ENCODE results near the gene LYRM4.

Gene LYRM4

DNA sequence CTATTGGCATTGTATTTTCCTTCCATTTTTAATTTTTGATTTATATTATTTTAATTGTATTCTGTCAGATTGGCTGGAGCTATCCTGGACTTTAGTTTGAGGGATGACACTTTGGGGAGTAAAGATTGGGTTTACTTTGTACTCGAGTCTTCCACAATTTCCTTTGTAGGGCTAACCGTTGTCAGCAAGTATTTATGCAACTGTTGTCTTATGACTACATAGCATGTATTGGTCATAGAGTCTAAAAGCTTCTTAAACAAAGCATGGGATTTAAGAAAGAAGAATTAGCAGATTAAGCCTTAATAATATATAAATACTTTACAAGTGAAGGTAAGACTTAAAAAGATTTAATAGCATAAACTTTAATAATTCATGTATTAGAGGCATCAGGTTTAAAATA is 20.2 kb upstream of the LYRM4 start:
- no peak overlapping the region for H3K27ac ChIP-seq (ENCODE audit: low read depth, low read length)
- H3K9ac ChIP-seq (ENCODE audit: low read length): no peak overlapping the region

GRCh38 chr6:5279891-5280338 is 19.2 kb upstream of the LYRM4 start:
- H3K79me1 ChIP-seq (ENCODE audit: low read length): no peaks in the 10 kb centered on the region
- H3K9me3 ChIP-seq (ENCODE audit: insufficient read depth, low read depth, low read length): no peaks in the 10 kb centered on the region
- WGBS (ENCODE audit: extremely low coverage, insufficient coverage, insufficient read length): no CpG with 5 or more reads among the region's 2 CpGs
- no peaks in the 10 kb centered on the region for H3K4me1 ChIP-seq (ENCODE audit: control insufficient read depth in 1 of 2, insufficient read depth in 2 of 2, low read length in 2 of 2)
- no peak for DNase-seq
- no peak overlapping the region for H3K4me3 ChIP-seq (ENCODE audit: low read depth, low read length)
- H2BK12ac ChIP-seq (ENCODE audit: low read length): no peak overlapping the region
- no peak overlapping the region for H2AK5ac ChIP-seq (ENCODE audit: low read length)
- no peak overlapping the region for H3K14ac ChIP-seq (ENCODE audit: low read length)
- H4K12ac ChIP-seq (ENCODE audit: low read depth, low read length): no peak overlapping the region
- no peak overlapping the region for H4K8ac ChIP-seq (ENCODE audit: low read depth, low read length)
- H3K36me3 ChIP-seq (ENCODE audit: control insufficient read depth in 1 of 2, insufficient read depth in 2 of 2, low read length in 2 of 2): no peaks in the 10 kb centered on the region
- H3K4me2 ChIP-seq (ENCODE audit: low read length): no peak overlapping the region
- H2BK120ac ChIP-seq (ENCODE audit: insufficient read depth, low read length, poor library complexity): no peak overlapping the region
- H3K18ac ChIP-seq (ENCODE audit: low read length): no peak overlapping the region
- H4K91ac ChIP-seq (ENCODE audit: low read depth, low read length): no peak overlapping the region
- no peak overlapping the region for H3K4ac ChIP-seq (ENCODE audit: low read depth, low read length)
- H2BK5ac ChIP-seq (ENCODE audit: low read depth, low read length, poor library complexity): no peak overlapping the region
- no peak overlapping the region for H2AFZ ChIP-seq (ENCODE audit: insufficient read depth, low read length, poor library complexity)
- H3K9ac ChIP-seq (ENCODE audit: low read length): no peak overlapping the region
- H3K23ac ChIP-seq (ENCODE audit: low read length): no peak overlapping the region
- H3K27me3 ChIP-seq (ENCODE audit: insufficient read depth, low read length): no peaks in the 10 kb centered on the region
- H3K27ac ChIP-seq (ENCODE audit: low read depth, low read length): no peak overlapping the region
- H3K79me2 ChIP-seq (ENCODE audit: control insufficient read depth, insufficient read depth, low read length, poor library complexity): no peaks in the 10 kb centered on the region

More for the DNA sequence above, 20.2 kb upstream of the LYRM4 start:
- WGBS (ENCODE audit: extremely low coverage, insufficient coverage, insufficient read length): no CpG with 5 or more reads among the region's 2 CpGs
- H4K91ac ChIP-seq (ENCODE audit: low read depth, low read length): no peak overlapping the region
- no peak overlapping the region for H3K4me2 ChIP-seq (ENCODE audit: low read length)
- no peaks in the 10 kb centered on the region for H3K9me3 ChIP-seq (ENCODE audit: insufficient read depth, low read depth, low read length)
- no peak overlapping the region for H3K23ac ChIP-seq (ENCODE audit: low read length)
- no peak overlapping the region for H3K14ac ChIP-seq (ENCODE audit: low read length)
- H3K4me1 ChIP-seq (ENCODE audit: control insufficient read depth in 1 of 2, insufficient read depth in 2 of 2, low read length in 2 of 2): peaks cover 0 to 4% of the 10 kb centered on the region in 2 experiments
- H2AFZ ChIP-seq (ENCODE audit: insufficient read depth, low read length, poor library complexity): no peak overlapping the region
- no peak overlapping the region for H4K8ac ChIP-seq (ENCODE audit: low read depth, low read length)
- H3K27me3 ChIP-seq (ENCODE audit: insufficient read depth, low read length): no peaks in the 10 kb centered on the region
- no peak overlapping the region for H2BK5ac ChIP-seq (ENCODE audit: low read depth, low read length, poor library complexity)
- H3K18ac ChIP-seq (ENCODE audit: low read length): no peak overlapping the region
- H2AK5ac ChIP-seq (ENCODE audit: low read length): no peak overlapping the region
- H2BK120ac ChIP-seq (ENCODE audit: insufficient read depth, low read length, poor library complexity): no peak overlapping the region
- no peaks in the 10 kb centered on the region for H3K79me2 ChIP-seq (ENCODE audit: control insufficient read depth, insufficient read depth, low read length, poor library complexity)
- no peak for DNase-seq
- H3K79me1 ChIP-seq (ENCODE audit: low read length): no peaks in the 10 kb centered on the region
- H4K12ac ChIP-seq (ENCODE audit: low read depth, low read length): no peak overlapping the region
- no peak overlapping the region for H3K4me3 ChIP-seq (ENCODE audit: low read depth, low read length)
- H3K36me3 ChIP-seq (ENCODE audit: control insufficient read depth in 1 of 2, insufficient read depth in 2 of 2, low read length in 2 of 2): no peaks in the 10 kb centered on the region
- H2BK12ac ChIP-seq (ENCODE audit: low read length): no peak overlapping the region
- no peak overlapping the region for H3K4ac ChIP-seq (ENCODE audit: low read depth, low read length)

DNA sequence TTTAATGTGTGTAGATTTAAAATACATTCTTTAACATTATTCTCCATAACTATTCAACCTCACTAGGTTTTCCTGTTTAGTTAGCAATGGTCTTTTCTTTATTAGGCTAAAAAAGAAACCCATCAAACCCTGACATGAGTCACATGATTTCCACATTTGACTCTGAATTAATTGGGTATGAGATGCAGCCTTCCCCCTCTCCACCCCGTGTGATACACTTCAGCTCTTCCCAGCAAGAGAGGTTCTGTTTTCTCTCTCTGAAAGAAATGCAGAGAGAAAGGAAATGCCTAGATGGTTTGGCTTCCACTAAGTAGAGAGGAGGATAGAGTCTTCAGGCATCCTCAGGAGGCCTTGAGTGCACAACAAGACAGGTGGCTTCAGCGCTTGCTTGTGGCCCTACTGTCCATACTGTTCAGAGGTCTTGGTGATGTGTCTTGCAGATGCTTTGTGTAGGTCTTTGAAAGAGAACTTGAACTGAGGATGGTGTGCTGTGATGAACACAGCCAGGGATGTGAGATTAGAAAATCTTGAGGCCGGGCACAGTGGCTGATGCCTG is 17.9 kb upstream of the LYRM4 start:
- Histone ChIP-seq H2BK5ac (ENCODE audit: low read depth, low read length, poor library complexity) (no peak overlapping the region), H3K4me1 (ENCODE audit: control insufficient read depth in 1 of 2, insufficient read depth in 2 of 2, low read length in 2 of 2) (peaks cover 0 to 4% of the 10 kb centered on the region in 2 experiments), H4K12ac (ENCODE audit: low read depth, low read length) (no peak overlapping the region), H3K9me3 (ENCODE audit: insufficient read depth, low read depth, low read length) (no peaks in the 10 kb centered on the region), H3K36me3 (ENCODE audit: control insufficient read depth in 1 of 2, insufficient read depth in 2 of 2, low read length in 2 of 2) (no peaks in the 10 kb centered on the region), H3K4me3 (ENCODE audit: low read depth, low read length) (no peak overlapping the region), H2AK5ac (ENCODE audit: low read length) (no peak overlapping the region), H3K14ac (ENCODE audit: low read length) (no peak overlapping the region), H2AFZ (ENCODE audit: insufficient read depth, low read length, poor library complexity) (no peak overlapping the region), H3K18ac (ENCODE audit: low read length) (no peak overlapping the region), H3K4ac (ENCODE audit: low read depth, low read length) (no peak overlapping the region), H4K91ac (ENCODE audit: low read depth, low read length) (no peak overlapping the region), H3K4me2 (ENCODE audit: low read length) (no peak overlapping the region), H3K79me2 (ENCODE audit: control insufficient read depth, insufficient read depth, low read length, poor library complexity) (no peaks in the 10 kb centered on the region), H3K79me1 (ENCODE audit: low read length) (no peaks in the 10 kb centered on the region), H2BK12ac (ENCODE audit: low read length) (no peak overlapping the region), H3K27ac (ENCODE audit: low read depth, low read length) (no peak overlapping the region), H2BK120ac (ENCODE audit: insufficient read depth, low read length, poor library complexity) (no peak overlapping the region), H3K23ac (ENCODE audit: low read length) (no peak overlapping the region), H4K8ac (ENCODE audit: low read depth, low read length) (no peak overlapping the region), H3K27me3 (ENCODE audit: insufficient read depth, low read length) (no peaks in the 10 kb centered on the region), H3K9ac (ENCODE audit: low read length) (no peak overlapping the region)
- no peak for DNase-seq
- no CpG with 5 or more reads among the region's 3 CpGs for WGBS (ENCODE audit: extremely low coverage, insufficient coverage, insufficient read length)

DNA sequence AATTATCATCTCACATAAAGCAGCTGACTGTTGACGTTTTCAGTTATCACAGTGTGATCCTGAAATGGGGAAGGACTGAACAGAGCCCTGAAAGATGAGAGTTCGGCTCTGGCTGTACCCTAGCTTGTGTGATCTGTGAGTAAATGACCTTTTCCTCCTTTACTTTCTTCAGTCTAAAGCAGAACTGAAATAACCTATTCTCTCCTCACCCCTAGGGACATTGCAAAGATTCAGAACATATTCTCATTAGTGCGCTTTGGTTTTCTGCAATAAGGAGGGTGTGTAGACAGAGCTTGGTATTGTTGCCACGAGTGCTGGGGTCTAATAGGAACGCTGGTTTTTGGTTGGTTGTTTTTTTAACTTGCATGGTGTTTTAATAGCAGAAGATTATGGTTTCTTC is 17.3 kb upstream of the LYRM4 start:
- DNase-seq: no peak
- WGBS (ENCODE audit: extremely low coverage, insufficient coverage, insufficient read length): no CpG with 5 or more reads among the region's 5 CpGs
- H4K12ac ChIP-seq (ENCODE audit: low read depth, low read length): no peak overlapping the region
- no peak overlapping the region for H2AK5ac ChIP-seq (ENCODE audit: low read length)
- H3K79me1 ChIP-seq (ENCODE audit: low read length): no peaks in the 10 kb centered on the region
- no peak overlapping the region for H4K8ac ChIP-seq (ENCODE audit: low read depth, low read length)
- no peak overlapping the region for H2BK120ac ChIP-seq (ENCODE audit: insufficient read depth, low read length, poor library complexity)
- no peak overlapping the region for H4K91ac ChIP-seq (ENCODE audit: low read depth, low read length)
- H3K79me2 ChIP-seq (ENCODE audit: control insufficient read depth, insufficient read depth, low read length, poor library complexity): no peaks in the 10 kb centered on the region
- no peaks in the 10 kb centered on the region for H3K9me3 ChIP-seq (ENCODE audit: insufficient read depth, low read depth, low read length)
- H2BK5ac ChIP-seq (ENCODE audit: low read depth, low read length, poor library complexity): no peak overlapping the region
- no peak overlapping the region for H3K27ac ChIP-seq (ENCODE audit: low read depth, low read length)
- H3K4me2 ChIP-seq (ENCODE audit: low read length): no peak overlapping the region
- H3K14ac ChIP-seq (ENCODE audit: low read length): no peak overlapping the region
- H3K23ac ChIP-seq (ENCODE audit: low read length): no peak overlapping the region
- H3K27me3 ChIP-seq (ENCODE audit: insufficient read depth, low read length): no peaks in the 10 kb centered on the region
- no peak overlapping the region for H2AFZ ChIP-seq (ENCODE audit: insufficient read depth, low read length, poor library complexity)
- no peak overlapping the region for H3K4me3 ChIP-seq (ENCODE audit: low read depth, low read length)
- no peak overlapping the region for H2BK12ac ChIP-seq (ENCODE audit: low read length)
- no peak overlapping the region for H3K9ac ChIP-seq (ENCODE audit: low read length)
- no peaks in the 10 kb centered on the region for H3K36me3 ChIP-seq (ENCODE audit: control insufficient read depth in 1 of 2, insufficient read depth in 2 of 2, low read length in 2 of 2)
- no peak overlapping the region for H3K4ac ChIP-seq (ENCODE audit: low read depth, low read length)
- H3K4me1 ChIP-seq (ENCODE audit: control insufficient read depth in 1 of 2, insufficient read depth in 2 of 2, low read length in 2 of 2): peaks cover 0 to 4% of the 10 kb centered on the region in 2 experiments
- H3K18ac ChIP-seq (ENCODE audit: low read length): no peak overlapping the region

All from trophoblast cell (in vitro differentiated cells and primary cell).